Neural cell (in vitro differentiated cells): ENCODE results near the gene ENTREP3. TPM values are rescaled to one million over a fixed set of nuclear protein-coding genes. Genes with fewer than 3 reads are reported as not detected.
A peak's percentile ranks its signal among the peaks of the same experiment; 100 is the strongest.

Experiments used
- H2AFZ ChIP-seq: fragments of 200-600, 300-800 bp; sonication (generic), shearing (Covaris generic); 2 replicates; pipeline ENCODE4 v1.6.0; 2014; ENCODE audit warnings: low read depth, mild to moderate bottlenecking, antibody characterized with exemption, low read length, moderate library complexity
- H3F3A ChIP-seq: fragments of 200-600 bp; shearing (Covaris generic); 2 replicates; pipeline ENCODE4 v1.6.1; 2016; ENCODE audit warnings: mild to moderate bottlenecking, moderate library complexity, mixed read lengths, antibody characterized with exemption, low read length; ENCODE audit not compliant: insufficient read depth, poor library complexity, severe bottlenecking
- H3K27ac ChIP-seq: fragments of 200-600, 300-800 bp; sonication (generic), shearing (Covaris generic); 2 replicates; pipeline ENCODE4 v1.5.1; 2014; ENCODE audit warnings: mild to moderate bottlenecking, low read length, moderate library complexity
- H3K27me3 ChIP-seq: fragments of 300-800, 200-600 bp; sonication (generic), shearing (Covaris generic); 2 replicates; pipeline ENCODE4 v1.6.0; 2014; ENCODE audit warnings: mild to moderate bottlenecking, low read depth, low read length, moderate library complexity; ENCODE audit not compliant: insufficient read depth
- H3K36me3 ChIP-seq: fragments of 300-800, 200-600 bp; sonication (generic), shearing (Covaris generic); 2 replicates; pipeline ENCODE4 v1.5.1; 2014; ENCODE audit warnings: mild to moderate bottlenecking, antibody characterized with exemption, low read length, moderate library complexity; ENCODE audit not compliant: insufficient read depth
- H3K4me2 ChIP-seq: fragments of 300-800, 200-600 bp; sonication (generic), shearing (Covaris generic); 2 replicates; pipeline ENCODE4 v1.6.0; 2014; ENCODE audit warnings: mild to moderate bottlenecking, low read length
- H3K4me3 ChIP-seq: fragments of 300-800, 200-600 bp; sonication (generic), shearing (Covaris generic); 2 replicates; pipeline ENCODE4 v1.5.1; 2014; ENCODE audit warnings: mild to moderate bottlenecking, low read length, moderate library complexity
- H3K79me2 ChIP-seq: fragments of 200-600 bp; shearing (Covaris generic); replicated peaks from 2 replicates; pipeline ENCODE4 v1.6.0; 2014; ENCODE audit warnings: mild to moderate bottlenecking, low read length, moderate library complexity; ENCODE audit not compliant: insufficient read depth
- H3K9ac ChIP-seq: fragments of 300-800, 200-600 bp; sonication (generic), shearing (Covaris generic); 2 replicates; pipeline ENCODE4 v1.6.1; 2016; ENCODE audit warnings: mild to moderate bottlenecking, low read length, mixed read lengths
- H3K9me2 ChIP-seq: fragments of 200-600 bp; shearing (Covaris generic); 2 replicates; pipeline ENCODE4 v1.6.1; 2016; ENCODE audit warnings: mild to moderate bottlenecking, low read length, mixed read lengths; ENCODE audit not compliant: insufficient read depth
- H3K9me3 ChIP-seq: fragments of 200-600, 300-800 bp; sonication (generic), shearing (Covaris generic); 2 replicates; pipeline ENCODE4 v1.6.1; 2016; ENCODE audit warnings: mild to moderate bottlenecking, mixed run types, low read length, moderate library complexity, mixed read lengths
- H4K20me1 ChIP-seq: fragments of 200-600 bp; shearing (Covaris generic); 2 replicates; pipeline ENCODE4 v1.6.1; 2016; ENCODE audit warnings: mild to moderate bottlenecking, mixed run types; ENCODE audit not compliant: insufficient read depth
- EP300 ChIP-seq: fragments of 450-650 bp; conservative IDR thresholded peaks from 2 replicates; pipeline ENCODE4 v1.6.1; 2014; ENCODE audit warnings: antibody characterized with exemption, mild to moderate bottlenecking, moderate library complexity; ENCODE audit not compliant: poor library complexity, severe bottlenecking
- EZH2 ChIP-seq: fragments of 200-600, 300-800 bp; shearing (Covaris generic), sonication (generic); IDR thresholded peaks from 2 replicates; pipeline ENCODE4 v1.6.1; 2014; ENCODE audit warnings: antibody characterized with exemption, low read length, borderline replicate concordance, mild to moderate bottlenecking; ENCODE audit not compliant: insufficient read depth, poor library complexity, severe bottlenecking
- MXI1 ChIP-seq: fragments of 450-650 bp; conservative IDR thresholded peaks from 2 replicates; pipeline ENCODE4 v1.6.1; 2014; ENCODE audit warnings: antibody characterized with exemption, mild to moderate bottlenecking; ENCODE audit not compliant: poor library complexity, severe bottlenecking
- POLR2AphosphoS5 ChIP-seq: IDR thresholded peaks from 2 replicates; pipeline ENCODE4 v1.6.1; 2012
- RAD21 ChIP-seq: fragments of 450-650 bp; conservative IDR thresholded peaks from 2 replicates; pipeline ENCODE4 v1.6.1; 2014; ENCODE audit warnings: antibody characterized with exemption, mild to moderate bottlenecking, moderate library complexity
- SMC3 ChIP-seq: fragments of 450-650 bp; conservative IDR thresholded peaks from 2 replicates; pipeline ENCODE4 v1.6.1; 2014; ENCODE audit warnings: antibody characterized with exemption, mild to moderate bottlenecking, moderate library complexity; ENCODE audit not compliant: poor library complexity
- TAF1 ChIP-seq: IDR thresholded peaks from 2 replicates; pipeline ENCODE4 v1.6.1; 2012; ENCODE audit warnings: low read depth
- polyA plus RNA-seq: library from polyadenylated mRNA; depleted of rRNA; stranded (reverse); fragments of >200 nt; gene quantifications from 2 replicates; pipeline ENCODE4 v1.2.3, GENCODE V29; 2014
- TF ChIP-seq, protein P1 (sequence below): fragments of 450-650 bp; IDR thresholded peaks from 2 replicates; pipeline ENCODE4 v1.5.1; 2014; ENCODE audit warnings: antibody characterized with exemption, mild to moderate bottlenecking, moderate library complexity; ENCODE audit not compliant: poor library complexity, severe bottlenecking
- TF ChIP-seq, protein P2 (sequence below): IDR thresholded peaks from 2 replicates; pipeline ENCODE4 v1.6.1; 2012; ENCODE audit warnings: borderline replicate concordance

Gene ENTREP3
- polyA plus RNA-seq, 1 donor from 2014 or later: 11.1 TPM

- no peak overlapping the region for H3K27ac ChIP-seq
- no peaks in the 10 kb centered on the region for H4K20me1 ChIP-seq
- peak overlapping the region; percentile 94 for H3K4me3 ChIP-seq
These were observed 2.1 kb downstream of the ENTREP3 start for GRCh38 chr1:155253208-155253607.

GRCh38 chr1:155251566-155251965, 3.7 kb downstream of the ENTREP3 start:
- Histone ChIP-seq H3K27ac (no peak overlapping the region), H3F3A (no peaks in the 10 kb centered on the region), H3K9me2 (no peaks in the 10 kb centered on the region), H3K36me3 (no peaks in the 10 kb centered on the region), H3K27me3 (no peaks in the 10 kb centered on the region), H3K79me2 (peaks cover 8% of the 10 kb centered on the region), H3K4me3 (no peak overlapping the region), H3K4me2 (no peak overlapping the region), H2AFZ (no peak overlapping the region), H3K9me3 (no peaks in the 10 kb centered on the region), H4K20me1 (no peaks in the 10 kb centered on the region), H3K9ac (no peak overlapping the region)
- no peak for TF ChIP-seq EP300
- no peak for TF ChIP-seq TAF1
- TF ChIP-seq MXI1: no peak
- TF ChIP-seq POLR2AphosphoS5: no peak
- TF ChIP-seq, protein P1, sequence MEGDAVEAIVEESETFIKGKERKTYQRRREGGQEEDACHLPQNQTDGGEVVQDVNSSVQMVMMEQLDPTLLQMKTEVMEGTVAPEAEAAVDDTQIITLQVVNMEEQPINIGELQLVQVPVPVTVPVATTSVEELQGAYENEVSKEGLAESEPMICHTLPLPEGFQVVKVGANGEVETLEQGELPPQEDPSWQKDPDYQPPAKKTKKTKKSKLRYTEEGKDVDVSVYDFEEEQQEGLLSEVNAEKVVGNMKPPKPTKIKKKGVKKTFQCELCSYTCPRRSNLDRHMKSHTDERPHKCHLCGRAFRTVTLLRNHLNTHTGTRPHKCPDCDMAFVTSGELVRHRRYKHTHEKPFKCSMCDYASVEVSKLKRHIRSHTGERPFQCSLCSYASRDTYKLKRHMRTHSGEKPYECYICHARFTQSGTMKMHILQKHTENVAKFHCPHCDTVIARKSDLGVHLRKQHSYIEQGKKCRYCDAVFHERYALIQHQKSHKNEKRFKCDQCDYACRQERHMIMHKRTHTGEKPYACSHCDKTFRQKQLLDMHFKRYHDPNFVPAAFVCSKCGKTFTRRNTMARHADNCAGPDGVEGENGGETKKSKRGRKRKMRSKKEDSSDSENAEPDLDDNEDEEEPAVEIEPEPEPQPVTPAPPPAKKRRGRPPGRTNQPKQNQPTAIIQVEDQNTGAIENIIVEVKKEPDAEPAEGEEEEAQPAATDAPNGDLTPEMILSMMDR: no peak
- TF ChIP-seq, protein P2, sequence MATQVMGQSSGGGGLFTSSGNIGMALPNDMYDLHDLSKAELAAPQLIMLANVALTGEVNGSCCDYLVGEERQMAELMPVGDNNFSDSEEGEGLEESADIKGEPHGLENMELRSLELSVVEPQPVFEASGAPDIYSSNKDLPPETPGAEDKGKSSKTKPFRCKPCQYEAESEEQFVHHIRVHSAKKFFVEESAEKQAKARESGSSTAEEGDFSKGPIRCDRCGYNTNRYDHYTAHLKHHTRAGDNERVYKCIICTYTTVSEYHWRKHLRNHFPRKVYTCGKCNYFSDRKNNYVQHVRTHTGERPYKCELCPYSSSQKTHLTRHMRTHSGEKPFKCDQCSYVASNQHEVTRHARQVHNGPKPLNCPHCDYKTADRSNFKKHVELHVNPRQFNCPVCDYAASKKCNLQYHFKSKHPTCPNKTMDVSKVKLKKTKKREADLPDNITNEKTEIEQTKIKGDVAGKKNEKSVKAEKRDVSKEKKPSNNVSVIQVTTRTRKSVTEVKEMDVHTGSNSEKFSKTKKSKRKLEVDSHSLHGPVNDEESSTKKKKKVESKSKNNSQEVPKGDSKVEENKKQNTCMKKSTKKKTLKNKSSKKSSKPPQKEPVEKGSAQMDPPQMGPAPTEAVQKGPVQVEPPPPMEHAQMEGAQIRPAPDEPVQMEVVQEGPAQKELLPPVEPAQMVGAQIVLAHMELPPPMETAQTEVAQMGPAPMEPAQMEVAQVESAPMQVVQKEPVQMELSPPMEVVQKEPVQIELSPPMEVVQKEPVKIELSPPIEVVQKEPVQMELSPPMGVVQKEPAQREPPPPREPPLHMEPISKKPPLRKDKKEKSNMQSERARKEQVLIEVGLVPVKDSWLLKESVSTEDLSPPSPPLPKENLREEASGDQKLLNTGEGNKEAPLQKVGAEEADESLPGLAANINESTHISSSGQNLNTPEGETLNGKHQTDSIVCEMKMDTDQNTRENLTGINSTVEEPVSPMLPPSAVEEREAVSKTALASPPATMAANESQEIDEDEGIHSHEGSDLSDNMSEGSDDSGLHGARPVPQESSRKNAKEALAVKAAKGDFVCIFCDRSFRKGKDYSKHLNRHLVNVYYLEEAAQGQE: no peak
- no peak for TF ChIP-seq EZH2
- TF ChIP-seq RAD21: no peak
- no peak for TF ChIP-seq SMC3

More at GRCh38 chr1:155253208-155253607, 2.1 kb downstream of the ENTREP3 start:
- peaks cover 8% of the 10 kb centered on the region for H3K79me2 ChIP-seq
- H3K9me2 ChIP-seq: no peaks in the 10 kb centered on the region
- H2AFZ ChIP-seq: no peak overlapping the region
- H3K9ac ChIP-seq: peak overlapping the region; percentile 91
- H3K27me3 ChIP-seq: no peaks in the 10 kb centered on the region
- H3F3A ChIP-seq: no peaks in the 10 kb centered on the region
- TF ChIP-seq TAF1 (no peak), EZH2 (no peak), POLR2AphosphoS5 (no peak), EP300 (no peak), MXI1 (no peak), SMC3 (no peak), RAD21 (no peak)
- TF ChIP-seq, protein P2: no peak
- TF ChIP-seq, protein P1: no peak
- no peaks in the 10 kb centered on the region for H3K9me3 ChIP-seq
- no peak overlapping the region for H3K4me2 ChIP-seq
- no peaks in the 10 kb centered on the region for H3K36me3 ChIP-seq
